AG10803 (cell line): ENCODE results near the gene ARID1B.

ENCODE experiments used
- DNase-seq: peaks from one replicate; pipeline ENCODE4 v3.0.0; 2010; ENCODE audit warnings: low read depth
- H3K4me3 ChIP-seq: 2 replicates; pipeline ENCODE4 v1.5.1; 2011; ENCODE audit warnings: mild to moderate bottlenecking, low read length, control low read depth
- TF ChIP-seq, protein P1 (sequence below): conservative IDR thresholded peaks from 2 replicates; pipeline ENCODE4 v1.5.1; 2011; ENCODE audit warnings: mild to moderate bottlenecking, low read length, control low read depth, inconsistent platforms

ARID1B gene

DNA sequence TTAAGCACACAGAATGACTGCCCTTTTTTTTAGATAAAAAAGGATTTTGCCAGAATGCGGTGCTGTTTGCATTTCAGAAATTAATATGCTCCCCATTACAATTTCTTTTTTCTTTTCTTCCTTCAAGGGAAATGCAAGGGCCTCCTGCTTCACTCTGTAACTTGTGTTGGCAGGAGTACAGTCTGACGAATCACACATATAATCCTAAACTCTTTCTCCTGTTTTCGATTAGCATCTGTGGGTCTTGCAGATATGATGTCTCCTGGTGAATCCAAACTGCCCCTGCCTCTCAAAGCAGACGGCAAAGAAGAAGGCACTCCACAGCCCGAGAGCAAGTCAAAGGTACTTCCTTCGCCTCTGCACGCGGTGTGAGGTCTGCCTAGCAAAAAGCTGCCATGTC lies 396.6 kb downstream of the ARID1B start:
- H3K4me3 ChIP-seq = no peak overlapping the region
- peak; percentile 47 for DNase-seq
- TF ChIP-seq, protein P1, sequence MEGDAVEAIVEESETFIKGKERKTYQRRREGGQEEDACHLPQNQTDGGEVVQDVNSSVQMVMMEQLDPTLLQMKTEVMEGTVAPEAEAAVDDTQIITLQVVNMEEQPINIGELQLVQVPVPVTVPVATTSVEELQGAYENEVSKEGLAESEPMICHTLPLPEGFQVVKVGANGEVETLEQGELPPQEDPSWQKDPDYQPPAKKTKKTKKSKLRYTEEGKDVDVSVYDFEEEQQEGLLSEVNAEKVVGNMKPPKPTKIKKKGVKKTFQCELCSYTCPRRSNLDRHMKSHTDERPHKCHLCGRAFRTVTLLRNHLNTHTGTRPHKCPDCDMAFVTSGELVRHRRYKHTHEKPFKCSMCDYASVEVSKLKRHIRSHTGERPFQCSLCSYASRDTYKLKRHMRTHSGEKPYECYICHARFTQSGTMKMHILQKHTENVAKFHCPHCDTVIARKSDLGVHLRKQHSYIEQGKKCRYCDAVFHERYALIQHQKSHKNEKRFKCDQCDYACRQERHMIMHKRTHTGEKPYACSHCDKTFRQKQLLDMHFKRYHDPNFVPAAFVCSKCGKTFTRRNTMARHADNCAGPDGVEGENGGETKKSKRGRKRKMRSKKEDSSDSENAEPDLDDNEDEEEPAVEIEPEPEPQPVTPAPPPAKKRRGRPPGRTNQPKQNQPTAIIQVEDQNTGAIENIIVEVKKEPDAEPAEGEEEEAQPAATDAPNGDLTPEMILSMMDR = no peak

DNA sequence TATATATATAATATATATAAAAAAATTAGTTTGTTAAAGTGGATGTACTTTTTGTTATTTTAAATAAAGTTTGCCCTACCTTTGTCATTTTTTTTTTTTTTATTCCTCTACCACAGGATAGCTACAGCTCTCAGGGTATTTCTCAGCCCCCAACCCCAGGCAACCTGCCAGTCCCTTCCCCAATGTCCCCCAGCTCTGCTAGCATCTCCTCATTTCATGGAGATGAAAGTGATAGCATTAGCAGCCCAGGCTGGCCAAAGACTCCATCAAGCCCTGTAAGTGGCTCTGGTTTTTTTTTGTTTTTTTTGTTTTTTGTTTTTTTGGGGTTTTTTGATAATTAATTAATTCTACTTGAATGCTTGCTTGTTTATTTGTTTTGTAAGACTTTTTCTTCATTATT lies 397.6 kb downstream of the ARID1B start:
- no peak overlapping the region for H3K4me3 ChIP-seq
- TF ChIP-seq, protein P1 = no peak

DNA sequence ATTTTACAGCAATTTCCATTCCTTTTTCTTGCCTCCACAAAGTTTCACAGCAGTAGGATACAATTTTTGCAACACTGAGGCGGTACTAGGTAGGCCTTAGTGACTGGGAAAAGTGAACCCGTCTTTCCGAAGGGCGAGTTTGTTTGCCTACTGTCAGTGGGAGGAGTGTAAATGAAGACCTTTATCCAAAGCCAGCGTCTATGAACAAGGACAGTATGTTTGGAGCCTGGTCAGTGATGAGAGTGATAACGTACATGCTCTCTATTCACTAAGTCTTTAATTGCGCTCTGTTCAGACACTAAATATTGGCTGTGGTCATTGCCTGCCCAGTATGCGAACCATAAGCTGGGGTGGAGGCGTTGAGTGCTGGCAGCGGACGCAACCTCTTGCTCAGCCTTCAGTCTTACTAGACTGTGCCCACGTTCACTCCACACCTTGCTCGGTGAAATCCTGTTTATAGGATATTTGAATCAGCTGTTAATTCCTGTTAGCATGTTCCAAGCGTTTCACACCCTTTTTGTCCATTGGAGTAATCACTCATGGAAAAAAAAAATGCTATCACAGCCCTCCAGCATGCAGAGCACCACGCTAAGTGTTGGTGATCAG lies 400.7 kb downstream of the ARID1B start:
- TF ChIP-seq, protein P1 = no peak
- no peak overlapping the region for H3K4me3 ChIP-seq
- no peak for DNase-seq

More for the DNA sequence above, 397.6 kb downstream of the ARID1B start:
- DNase-seq = no peak

DNA sequence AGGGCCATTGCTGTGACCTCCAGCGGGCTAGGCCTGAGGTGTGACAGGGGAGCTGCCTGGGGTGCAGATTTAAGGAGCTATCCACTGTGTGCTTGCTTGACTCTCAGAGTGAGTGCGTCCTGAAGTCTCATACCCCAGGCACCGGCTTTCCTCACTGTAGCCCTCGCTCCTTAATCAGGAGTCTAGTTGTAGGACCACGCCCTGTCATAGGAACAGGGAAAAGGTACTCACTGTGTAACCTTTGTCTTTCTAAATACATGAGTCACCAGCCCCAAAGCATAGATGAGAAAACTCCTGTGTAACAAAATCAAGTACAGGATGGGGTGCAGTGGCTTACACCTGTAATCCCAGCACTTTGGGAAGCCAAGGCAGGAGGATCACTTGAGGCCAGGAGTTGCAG lies 404.5 kb downstream of the ARID1B start:
- H3K4me3 ChIP-seq = no peak overlapping the region
- no peak for DNase-seq
- TF ChIP-seq, protein P1 = no peak

DNA sequence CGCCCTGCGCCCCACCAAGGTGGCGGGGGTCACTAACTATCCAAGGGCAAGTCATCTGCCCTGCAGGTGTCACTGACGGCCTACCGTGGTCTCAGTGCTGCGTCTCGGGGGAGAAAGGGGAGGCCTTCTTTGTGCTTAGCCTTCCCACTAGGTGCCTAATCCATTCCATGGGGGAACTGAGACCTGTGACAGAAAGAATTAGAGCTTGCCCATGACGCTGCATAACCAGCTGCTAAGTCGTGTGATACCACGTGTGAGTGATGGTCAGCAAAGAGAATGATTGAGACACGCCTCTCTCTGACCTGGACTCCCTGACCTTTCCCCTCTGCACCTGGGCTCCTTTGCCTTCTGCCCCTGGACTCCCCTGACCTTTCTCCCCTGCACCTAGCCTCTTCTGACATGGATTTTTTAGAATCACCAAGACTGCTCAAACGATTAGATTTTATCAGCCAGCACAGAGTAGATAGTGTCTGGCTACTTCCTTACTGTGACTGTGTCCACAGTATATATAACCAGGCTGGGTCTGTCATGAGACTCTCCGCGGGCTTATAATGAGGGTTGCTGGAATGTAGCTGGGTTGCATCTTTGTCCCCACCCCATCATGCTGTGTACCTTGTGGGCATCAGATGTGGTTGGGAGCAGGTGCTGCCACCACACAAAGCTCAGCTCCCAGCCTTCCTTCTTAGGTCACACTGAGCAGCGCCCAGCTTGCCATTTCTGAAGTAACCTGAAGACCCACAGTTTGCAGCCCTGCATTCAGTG lies 405.5 kb downstream of the ARID1B start:
- TF ChIP-seq, protein P1 = no peak
- DNase-seq = no peak
- no peak overlapping the region for H3K4me3 ChIP-seq

DNA sequence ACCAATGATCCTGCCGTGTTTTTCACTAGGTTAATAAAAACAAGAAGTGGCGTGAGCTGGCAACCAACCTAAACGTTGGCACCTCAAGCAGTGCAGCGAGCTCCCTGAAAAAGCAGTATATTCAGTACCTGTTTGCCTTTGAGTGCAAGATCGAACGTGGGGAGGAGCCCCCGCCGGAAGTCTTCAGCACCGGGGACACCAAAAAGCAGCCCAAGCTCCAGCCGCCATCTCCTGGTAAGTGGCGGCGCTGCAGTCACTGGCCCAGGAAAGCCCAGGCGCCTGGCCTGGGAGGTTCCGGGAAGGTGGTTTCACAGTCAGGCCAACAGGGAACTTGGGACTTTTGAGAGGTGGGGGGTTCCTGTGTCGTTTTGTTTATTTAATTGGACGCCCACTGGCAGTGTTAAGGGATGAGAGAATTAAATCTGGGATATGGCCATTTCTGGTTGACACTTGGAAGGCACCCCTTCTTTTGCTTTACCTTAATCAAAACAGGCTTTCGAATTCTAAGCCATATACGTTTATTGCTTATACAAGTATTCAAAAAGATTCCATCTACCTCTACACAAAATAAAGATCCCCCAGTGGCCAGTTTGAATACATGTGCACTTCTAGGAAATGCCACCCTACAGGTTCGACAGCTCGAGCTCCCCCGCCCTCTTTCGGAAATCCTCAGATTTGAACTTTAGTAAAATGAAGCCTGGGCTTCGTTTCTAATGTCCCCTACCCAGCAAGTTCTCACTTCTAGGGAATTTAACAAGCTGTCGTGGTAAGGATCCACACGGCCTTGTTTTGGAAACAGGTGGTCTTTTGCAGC lies 407.2 kb downstream of the ARID1B start:
- peak; percentile 57 for DNase-seq
- no peak overlapping the region for H3K4me3 ChIP-seq
- TF ChIP-seq, protein P1 = peak; percentile 89
